OCI-LY7 (cell line): Measurements from ENCODE around the gene ANGPTL7.

Experiments used
- CTCF ChIP-seq: fragments of 200-600 bp; sonication (generic); conservative IDR thresholded peaks from 2 replicates; pipeline ENCODE4 v1.5.1; 2014; ENCODE audit warnings: mild to moderate bottlenecking, antibody characterized with exemption, low read length, moderate library complexity, mixed read lengths
- EZH2phosphoT487 ChIP-seq: fragments of 200-600 bp; sonication (generic); IDR thresholded peaks from 2 replicates; pipeline ENCODE4 v1.6.1; 2018; ENCODE audit warnings: low read depth, borderline replicate concordance, mild to moderate bottlenecking, mixed run types, antibody characterized with exemption, low read length, moderate library complexity, mixed read lengths

GRCh38 chr1:11187494-11187893, 1.7 kb upstream of the ANGPTL7 start:
- TF ChIP-seq CTCF (no peak), EZH2phosphoT487 (no peak)
